ENCODE measurements around the gene CDYL. TPM values are rescaled to one million over a fixed set of nuclear protein-coding genes. Genes with fewer than 3 reads are reported as not detected.
A peak's percentile ranks its signal among the peaks of the same experiment; 100 is the strongest.

The CDYL gene
- total RNA-seq, 1 experiment from 2014 or later = 60.8 TPM

GRCh38 chr6:4727671-4728435 is 48.4 kb upstream of the CDYL start:
- no peak overlapping the region for H3K4me2 ChIP-seq
- ChIA-PET POLR2A (ENCODE audit: unreplicated experiment) (interaction anchor here (0.7 to 0.8 kb wide), 2 partner anchors 247 to 695 kb away, joined by 3 to 6 read pairs; no protein-coding TSS in a partner anchor), CTCF (no interaction called here)
- intact Hi-C loops (cut with micrococcal nuclease; ENCODE audit: unreplicated experiment) = no loop called here
- H3K9me3 ChIP-seq (ENCODE audit: insufficient read depth, low read depth) = no peaks in the 10 kb centered on the region
- H3K27me3 ChIP-seq (ENCODE audit: insufficient read depth, low read depth) = no peaks in the 10 kb centered on the region
- no peaks in the 10 kb centered on the region for H3K36me3 ChIP-seq (ENCODE audit: low read depth)
- H3K4me1 ChIP-seq (replicated peaks; ENCODE audit: insufficient read depth) = peaks cover 11% of the 10 kb centered on the region; the same call in 1 of the 2 replicates
- peak; percentile 25 to 53 for DNase-seq
- no TSS peak for BruUV-seq (replicated peaks)
- no peaks in the 10 kb centered on the region for H3K79me2 ChIP-seq (ENCODE audit: low read depth)
- no peak overlapping the region for H3K27ac ChIP-seq
- H2AFZ ChIP-seq = no peak overlapping the region
- H3K4me3 ChIP-seq = no peak overlapping the region
- TF ChIP-seq EZH2 (IDR thresholded peaks at IDR 0.05; ENCODE audit: low read depth) (no peak), CTCF (conservative IDR thresholded peaks at IDR 0.05) (no peak)
- no peaks in the 10 kb centered on the region for H3K9me2 ChIP-seq (ENCODE audit: insufficient read depth)
- H3F3A ChIP-seq (ENCODE audit: insufficient read depth, low read depth) = no peaks in the 10 kb centered on the region
- no peaks in the 10 kb centered on the region for H4K20me1 ChIP-seq (ENCODE audit: insufficient read depth)

- Histone ChIP-seq H3K9me3 (ENCODE audit: insufficient read depth, low read depth) (no peaks in the 10 kb centered on the region), H3K9me2 (ENCODE audit: insufficient read depth) (no peaks in the 10 kb centered on the region), H3K4me1 (replicated peaks; ENCODE audit: insufficient read depth) (peaks cover 15% of the 10 kb centered on the region), H3K27me3 (ENCODE audit: insufficient read depth, low read depth) (no peaks in the 10 kb centered on the region), H3K4me3 (no peak overlapping the region), H2AFZ (no peak overlapping the region), H3K36me3 (ENCODE audit: low read depth) (no peaks in the 10 kb centered on the region), H3K27ac (no peak overlapping the region), H3K79me2 (ENCODE audit: low read depth) (no peaks in the 10 kb centered on the region), H3K4me2 (no peak overlapping the region), H3F3A (ENCODE audit: insufficient read depth, low read depth) (peaks cover 4% of the 10 kb centered on the region; the same call in 1 of the 2 replicates), H4K20me1 (ENCODE audit: insufficient read depth) (no peaks in the 10 kb centered on the region)
- BruUV-seq (replicated peaks) = no TSS peak
- intact Hi-C loops (cut with micrococcal nuclease; ENCODE audit: unreplicated experiment) = no loop called here
- CTCF ChIA-PET = no interaction called here
- no peak for DNase-seq
- POLR2A ChIA-PET (ENCODE audit: unreplicated experiment) = no interaction called here
- TF ChIP-seq CTCF (conservative IDR thresholded peaks at IDR 0.05) = no peak
- TF ChIP-seq EZH2 (IDR thresholded peaks at IDR 0.05; ENCODE audit: low read depth) = no peak
Measured at GRCh38 chr6:4728436-4728769, 47.8 kb upstream of the CDYL start.

GRCh38 chr6:4728926-4729325 is 47.3 kb upstream of the CDYL start:
- intact Hi-C loops (cut with micrococcal nuclease; ENCODE audit: unreplicated experiment) = no loop called here
- BruUV-seq (replicated peaks) = no TSS peak
- no peak for TF ChIP-seq CTCF (conservative IDR thresholded peaks at IDR 0.05)
- TF ChIP-seq EZH2 (IDR thresholded peaks at IDR 0.05; ENCODE audit: low read depth) = no peak
- POLR2A ChIA-PET (ENCODE audit: unreplicated experiment) = no interaction called here
- Histone ChIP-seq H2AFZ (no peak overlapping the region), H3K4me2 (no peak overlapping the region), H3K4me3 (no peak overlapping the region), H3K9me2 (ENCODE audit: insufficient read depth) (no peaks in the 10 kb centered on the region), H3F3A (ENCODE audit: insufficient read depth, low read depth) (peaks cover 9% of the 10 kb centered on the region; the same call in 1 of the 2 replicates), H3K27me3 (ENCODE audit: insufficient read depth, low read depth) (no peaks in the 10 kb centered on the region), H4K20me1 (ENCODE audit: insufficient read depth) (no peaks in the 10 kb centered on the region), H3K9me3 (ENCODE audit: insufficient read depth, low read depth) (no peaks in the 10 kb centered on the region), H3K36me3 (ENCODE audit: low read depth) (no peaks in the 10 kb centered on the region), H3K4me1 (replicated peaks; ENCODE audit: insufficient read depth) (peaks cover 20% of the 10 kb centered on the region), H3K79me2 (ENCODE audit: low read depth) (no peaks in the 10 kb centered on the region), H3K27ac (no peak overlapping the region)
- DNase-seq = no peak
- CTCF ChIA-PET = no interaction called here

Data from PC-9 (cell line).